Fibroblast of the aortic adventitia (primary cell): ENCODE measurements around the gene ZNF487. TPM values are rescaled to one million over a fixed set of nuclear protein-coding genes. Genes with fewer than 3 reads are reported as not detected.
A peak's percentile ranks its signal among the peaks of the same experiment; 100 is the strongest.

Experiments
- DNase-seq: peaks from one replicate; pipeline ENCODE4 v3.0.0-alpha.2; 2010; ENCODE audit warnings: low read depth
- H3K4me3 ChIP-seq: 2 replicates; pipeline ENCODE4 v1.5.1; 2011; ENCODE audit warnings: low read depth, mild to moderate bottlenecking, control low read depth, low read length, moderate library complexity
- total RNA-seq: library from RNA; depleted of rRNA; stranded (reverse); fragments of >200 nt; gene quantifications from 2 replicates; pipeline ENCODE4 v1.2.3, GENCODE V29; 2012; ENCODE audit warnings: low replicate concordance
- TF ChIP-seq, protein P1 (sequence below): IDR thresholded peaks from 2 replicates; pipeline ENCODE4 v1.5.1; 2011; ENCODE audit warnings: mild to moderate bottlenecking, low read length, control low read depth, inconsistent platforms; ENCODE audit not compliant: insufficient read depth

The ZNF487 gene
- total RNA-seq, 1 donor, result 36.5 TPM

DNA sequence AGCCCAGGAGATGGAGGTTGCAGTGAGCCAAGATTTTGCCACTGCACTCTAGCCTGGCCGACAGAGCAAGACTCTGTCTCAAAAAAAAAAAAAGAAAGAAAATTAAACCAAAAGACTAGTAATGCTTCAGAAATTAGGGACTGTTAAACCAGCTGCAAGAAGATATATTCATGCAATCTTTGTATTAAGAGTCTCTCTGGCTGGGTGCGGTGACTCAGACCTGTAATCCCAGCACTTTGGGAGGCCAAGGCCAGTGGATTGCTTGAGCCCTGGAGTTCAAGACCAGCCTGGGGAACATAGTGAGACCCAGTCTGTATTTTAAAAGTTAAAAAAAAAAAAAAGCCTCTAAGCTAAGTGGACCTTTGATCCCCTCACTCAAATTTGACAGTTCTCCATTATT lies 25.4 kb upstream of the ZNF487 start:
- TF ChIP-seq, protein P1, sequence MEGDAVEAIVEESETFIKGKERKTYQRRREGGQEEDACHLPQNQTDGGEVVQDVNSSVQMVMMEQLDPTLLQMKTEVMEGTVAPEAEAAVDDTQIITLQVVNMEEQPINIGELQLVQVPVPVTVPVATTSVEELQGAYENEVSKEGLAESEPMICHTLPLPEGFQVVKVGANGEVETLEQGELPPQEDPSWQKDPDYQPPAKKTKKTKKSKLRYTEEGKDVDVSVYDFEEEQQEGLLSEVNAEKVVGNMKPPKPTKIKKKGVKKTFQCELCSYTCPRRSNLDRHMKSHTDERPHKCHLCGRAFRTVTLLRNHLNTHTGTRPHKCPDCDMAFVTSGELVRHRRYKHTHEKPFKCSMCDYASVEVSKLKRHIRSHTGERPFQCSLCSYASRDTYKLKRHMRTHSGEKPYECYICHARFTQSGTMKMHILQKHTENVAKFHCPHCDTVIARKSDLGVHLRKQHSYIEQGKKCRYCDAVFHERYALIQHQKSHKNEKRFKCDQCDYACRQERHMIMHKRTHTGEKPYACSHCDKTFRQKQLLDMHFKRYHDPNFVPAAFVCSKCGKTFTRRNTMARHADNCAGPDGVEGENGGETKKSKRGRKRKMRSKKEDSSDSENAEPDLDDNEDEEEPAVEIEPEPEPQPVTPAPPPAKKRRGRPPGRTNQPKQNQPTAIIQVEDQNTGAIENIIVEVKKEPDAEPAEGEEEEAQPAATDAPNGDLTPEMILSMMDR, result no peak
- no peak overlapping the region for H3K4me3 ChIP-seq
- DNase-seq, result no peak

DNA sequence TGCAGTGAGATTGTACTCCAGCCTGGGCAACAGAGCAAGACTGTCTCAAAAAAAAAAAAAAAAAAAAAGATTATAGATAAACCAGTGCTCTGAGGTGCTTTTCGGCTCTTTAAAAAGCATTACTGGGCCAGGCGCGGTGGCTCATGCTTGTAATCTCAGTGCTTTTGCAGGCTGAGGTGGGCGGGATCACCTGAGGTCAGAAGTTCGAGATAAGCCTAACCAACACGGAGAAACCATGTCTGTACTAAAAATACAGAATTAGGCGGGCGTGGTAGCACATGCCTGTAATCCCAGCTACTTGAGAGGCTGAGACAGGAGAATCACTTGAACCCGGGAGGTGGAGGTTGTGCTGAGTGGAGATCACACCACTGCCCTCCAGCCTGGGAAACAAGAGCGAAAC lies 21.4 kb upstream of the ZNF487 start:
- TF ChIP-seq, protein P1, result no peak
- DNase-seq, result no peak

DNA sequence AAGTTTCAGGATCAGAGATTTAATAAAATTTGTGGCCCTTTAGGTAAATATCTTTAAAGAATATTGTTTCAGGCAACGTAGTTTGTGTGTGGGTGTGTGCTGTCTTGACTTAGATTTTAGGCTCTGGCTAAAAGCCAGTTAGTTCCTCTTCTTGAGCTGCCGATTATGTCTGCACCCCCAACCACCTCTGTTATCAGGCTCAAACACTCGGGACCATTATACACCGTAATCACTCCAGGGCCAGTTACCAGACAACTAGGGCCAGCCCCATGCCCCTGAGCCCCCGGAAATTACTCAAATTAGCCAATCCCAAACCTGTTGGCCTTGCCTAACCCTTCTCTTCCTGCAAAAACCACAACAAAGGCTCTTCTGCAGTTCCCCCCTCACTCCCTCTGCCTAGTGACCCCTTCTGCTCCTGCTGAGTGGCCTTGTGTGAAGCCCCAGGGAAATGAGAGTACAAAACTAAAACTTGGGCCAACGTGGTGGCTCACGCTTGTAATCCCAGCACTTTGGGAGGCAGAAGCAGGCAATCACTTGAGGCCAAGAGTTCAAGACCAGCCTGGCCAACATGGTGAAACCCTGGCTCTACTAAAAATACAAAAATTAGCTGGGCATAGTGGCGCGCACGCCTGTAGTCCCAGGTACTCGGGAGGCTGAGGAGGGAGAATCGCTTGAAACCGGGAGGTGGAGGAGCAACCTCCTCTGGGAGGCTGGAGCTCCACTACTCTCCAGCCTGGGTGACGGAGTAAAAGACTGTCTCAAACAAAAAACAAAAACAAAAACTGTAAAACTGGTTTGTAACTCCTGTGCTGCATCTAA lies 18.8 kb upstream of the ZNF487 start:
- TF ChIP-seq, protein P1, result no peak
- H3K4me3 ChIP-seq, result no peak overlapping the region
- DNase-seq, result no peak

More for the DNA sequence above, 21.4 kb upstream of the ZNF487 start:
- H3K4me3 ChIP-seq, result no peak overlapping the region

DNA sequence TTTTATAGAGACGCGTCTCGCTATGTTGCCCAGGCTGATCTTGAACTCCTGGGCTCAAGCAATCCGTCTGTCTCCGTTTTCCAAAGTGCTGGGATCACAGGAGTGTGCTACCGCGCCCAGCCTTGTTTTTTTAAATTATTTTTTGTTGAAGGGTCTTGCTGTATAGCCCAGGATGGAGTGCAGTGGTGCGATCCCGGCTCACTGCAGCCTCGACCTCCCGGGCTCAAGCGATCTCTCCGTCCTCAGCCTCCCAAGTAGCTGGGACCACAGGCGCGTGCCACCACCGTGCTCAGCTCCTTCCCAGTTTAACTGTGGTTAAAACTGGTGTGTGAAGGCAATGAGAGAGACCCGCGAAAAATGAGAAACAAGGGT lies 16.9 kb upstream of the ZNF487 start:
- peak overlapping the region; percentile 64 for H3K4me3 ChIP-seq
- TF ChIP-seq, protein P1, result no peak
- DNase-seq, result no peak

DNA sequence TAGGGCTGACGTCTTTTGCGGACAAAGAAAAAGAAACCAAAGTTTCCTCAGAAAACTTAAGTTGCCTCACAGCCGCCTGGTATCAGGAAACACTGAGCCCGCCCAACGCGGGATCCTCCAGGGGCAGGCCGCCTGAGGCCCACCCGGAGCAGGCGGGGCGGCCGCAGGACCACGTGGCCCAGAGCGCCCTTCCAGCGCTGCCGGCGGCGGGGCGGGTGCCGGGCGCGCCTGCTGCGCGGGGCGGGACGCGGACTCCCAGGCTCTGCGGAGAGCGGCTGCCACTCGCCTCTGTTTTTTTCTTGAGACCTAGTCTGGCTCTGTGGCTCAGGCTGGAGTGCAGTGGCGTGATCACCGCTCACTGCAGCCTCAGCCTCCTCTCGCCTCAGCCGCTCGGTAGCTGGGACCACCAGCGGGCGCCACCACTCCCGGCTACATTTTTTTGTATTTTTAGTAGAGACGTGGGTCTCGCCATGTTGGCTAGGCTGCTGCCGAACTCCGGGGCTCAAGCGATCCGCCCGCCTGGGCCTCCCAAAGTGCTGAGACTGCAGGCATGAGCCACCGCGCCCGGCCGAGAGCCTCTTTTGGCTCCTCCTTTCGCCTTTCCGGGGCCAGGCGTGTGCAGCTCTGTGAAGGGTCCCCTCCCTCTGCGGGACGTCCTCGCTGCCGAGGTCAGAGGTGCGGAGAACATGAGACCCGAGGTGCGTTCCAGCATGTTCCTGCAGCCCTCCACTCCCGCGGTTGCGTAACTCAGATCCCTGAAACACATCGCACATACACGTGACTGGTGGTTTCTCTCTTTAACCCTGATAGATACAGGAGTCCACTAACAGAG lies 16.3 kb upstream of the ZNF487 start:
- TF ChIP-seq, protein P1, result peak; percentile 23
- H3K4me3 ChIP-seq, result peak overlapping the region; percentile 68
- DNase-seq, result peak; percentile 90

DNA sequence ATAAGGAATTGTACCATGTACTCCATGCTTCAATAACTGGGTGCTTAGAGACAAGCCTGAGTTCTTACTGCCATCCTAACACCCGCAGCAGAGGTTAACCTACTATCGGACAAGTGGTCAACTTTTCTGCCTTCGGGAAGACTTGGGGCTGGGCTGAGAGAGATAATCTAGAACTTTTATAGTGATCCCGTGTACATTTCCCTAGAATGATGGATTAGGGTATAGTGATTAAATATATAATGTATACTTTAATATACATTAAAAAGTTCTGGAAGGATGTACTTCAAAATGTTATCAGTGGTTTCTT lies 15.8 kb upstream of the ZNF487 start:
- TF ChIP-seq, protein P1, result no peak
- DNase-seq, result no peak
- H3K4me3 ChIP-seq, result peak overlapping the region; percentile 68
